ENCODE results near the gene GABRG3. TPM values are rescaled to one million over a fixed set of nuclear protein-coding genes. Genes with fewer than 3 reads are reported as not detected.

GABRG3 gene
- total RNA-seq, 1 donor from 2014 or later, result 2.6 TPM

GRCh38 chr15:27223179-27223578, 252.2 kb downstream of the GABRG3 start:
- H3K4me3 Mint-ChIP-seq, result no peak overlapping the region
- peaks cover 2% of the 10 kb centered on the region for H3K9me3 Mint-ChIP-seq
- no peak for DNase-seq (ENCODE audit: extremely low spot score, unreplicated experiment)
- TF ChIP-seq CTCF (conservative IDR thresholded peaks at IDR 0.05), result no peak
- H3K27me3 Mint-ChIP-seq, result no peaks in the 10 kb centered on the region
- H3K4me1 Mint-ChIP-seq (ENCODE audit: unreplicated experiment), result no peaks in the 10 kb centered on the region
- H3K36me3 Mint-ChIP-seq, result no peaks in the 10 kb centered on the region
- H3K27ac Mint-ChIP-seq, result no peak overlapping the region

- no peaks in the 10 kb centered on the region for H3K36me3 Mint-ChIP-seq
- no peak overlapping the region for H3K4me3 Mint-ChIP-seq
- no peak for TF ChIP-seq CTCF (conservative IDR thresholded peaks at IDR 0.05)
- no peak overlapping the region for H3K27ac Mint-ChIP-seq
- H3K9me3 Mint-ChIP-seq, result peaks cover 10% of the 10 kb centered on the region
- no peak for DNase-seq (ENCODE audit: extremely low spot score, unreplicated experiment)
- peaks cover under 1% of the 10 kb centered on the region for H3K27me3 Mint-ChIP-seq
- H3K4me1 Mint-ChIP-seq (ENCODE audit: unreplicated experiment), result peaks cover 10% of the 10 kb centered on the region
Observed at GRCh38 chr15:27231811-27232210, 260.8 kb downstream of the GABRG3 start.

- H3K36me3 Mint-ChIP-seq, result no peaks in the 10 kb centered on the region
- H3K27me3 Mint-ChIP-seq, result peaks cover 3% of the 10 kb centered on the region
- no peak for TF ChIP-seq CTCF (conservative IDR thresholded peaks at IDR 0.05)
- peaks cover 10% of the 10 kb centered on the region for H3K4me1 Mint-ChIP-seq (ENCODE audit: unreplicated experiment)
- no peak for DNase-seq (ENCODE audit: extremely low spot score, unreplicated experiment)
- H3K9me3 Mint-ChIP-seq, result peaks cover 10% of the 10 kb centered on the region
- H3K27ac Mint-ChIP-seq, result no peak overlapping the region
- no peak overlapping the region for H3K4me3 Mint-ChIP-seq
Observed at GRCh38 chr15:27232876-27233275, 261.9 kb downstream of the GABRG3 start.

- no peak for TF ChIP-seq CTCF (conservative IDR thresholded peaks at IDR 0.05)
- Mint-ChIP-seq H3K27me3 (peaks cover 3% of the 10 kb centered on the region), H3K4me3 (no peak overlapping the region), H3K36me3 (no peaks in the 10 kb centered on the region), H3K4me1 (ENCODE audit: unreplicated experiment) (peaks cover 10% of the 10 kb centered on the region), H3K9me3 (no peaks in the 10 kb centered on the region), H3K27ac (no peak overlapping the region)
- DNase-seq (ENCODE audit: extremely low spot score, unreplicated experiment), result no peak
Observed at GRCh38 chr15:27234593-27234992, 263.6 kb downstream of the GABRG3 start.

GRCh38 chr15:27235161-27235560, 264.2 kb downstream of the GABRG3 start:
- DNase-seq (ENCODE audit: extremely low spot score, unreplicated experiment), result no peak
- no peak for TF ChIP-seq CTCF (conservative IDR thresholded peaks at IDR 0.05)
- Mint-ChIP-seq H3K36me3 (no peaks in the 10 kb centered on the region), H3K27ac (peak overlapping the region; percentile 14), H3K4me1 (ENCODE audit: unreplicated experiment) (peaks cover 10% of the 10 kb centered on the region), H3K27me3 (peaks cover 3% of the 10 kb centered on the region), H3K4me3 (no peak overlapping the region), H3K9me3 (no peaks in the 10 kb centered on the region)

GRCh38 chr15:27235681-27236080, 264.7 kb downstream of the GABRG3 start:
- Mint-ChIP-seq H3K4me3 (no peak overlapping the region), H3K9me3 (no peaks in the 10 kb centered on the region), H3K36me3 (no peaks in the 10 kb centered on the region), H3K27ac (peak overlapping the region; percentile 14), H3K4me1 (ENCODE audit: unreplicated experiment) (peaks cover 10% of the 10 kb centered on the region), H3K27me3 (peaks cover 3% of the 10 kb centered on the region)
- no peak for DNase-seq (ENCODE audit: extremely low spot score, unreplicated experiment)
- no peak for TF ChIP-seq CTCF (conservative IDR thresholded peaks at IDR 0.05)

Data from type B pancreatic cell (in vitro differentiated cells).